Activated naive CD4-positive, alpha-beta T cell treated with anti-CD3 and anti-CD28 coated beads, Interleukin-2, amount 50 U/mL, for 24 hours (primary cell): Measurements from ENCODE around the gene PTTG1IP.
"Not testable (repeated sequence)": the region's sequence is repeated elsewhere in the genome, so short reads cannot be mapped to it uniquely, and the experiment has no call there.

ENCODE experiments used
- H3K27ac Mint-ChIP-seq: one replicate; pipeline ENCODE4 v1.8.0; 2021; ENCODE audit warnings: mild to moderate bottlenecking, mixed read lengths
- H3K27me3 Mint-ChIP-seq: one replicate; pipeline ENCODE4 v1.8.0; 2021; ENCODE audit warnings: mixed read lengths
- H3K36me3 Mint-ChIP-seq: one replicate; pipeline ENCODE4 v1.8.0; 2021; ENCODE audit warnings: mixed read lengths
- H3K4me1 Mint-ChIP-seq: one replicate; pipeline ENCODE4 v1.8.0; 2021; ENCODE audit warnings: mixed read lengths
- H3K4me3 Mint-ChIP-seq: one replicate; pipeline ENCODE4 v1.8.0; 2021; ENCODE audit warnings: mild to moderate bottlenecking, mixed read lengths
- H3K9me3 Mint-ChIP-seq: one replicate; pipeline ENCODE4 v1.8.0; 2021; ENCODE audit warnings: mixed read lengths

PTTG1IP gene, protein sequence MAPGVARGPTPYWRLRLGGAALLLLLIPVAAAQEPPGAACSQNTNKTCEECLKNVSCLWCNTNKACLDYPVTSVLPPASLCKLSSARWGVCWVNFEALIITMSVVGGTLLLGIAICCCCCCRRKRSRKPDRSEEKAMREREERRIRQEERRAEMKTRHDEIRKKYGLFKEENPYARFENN

DNA sequence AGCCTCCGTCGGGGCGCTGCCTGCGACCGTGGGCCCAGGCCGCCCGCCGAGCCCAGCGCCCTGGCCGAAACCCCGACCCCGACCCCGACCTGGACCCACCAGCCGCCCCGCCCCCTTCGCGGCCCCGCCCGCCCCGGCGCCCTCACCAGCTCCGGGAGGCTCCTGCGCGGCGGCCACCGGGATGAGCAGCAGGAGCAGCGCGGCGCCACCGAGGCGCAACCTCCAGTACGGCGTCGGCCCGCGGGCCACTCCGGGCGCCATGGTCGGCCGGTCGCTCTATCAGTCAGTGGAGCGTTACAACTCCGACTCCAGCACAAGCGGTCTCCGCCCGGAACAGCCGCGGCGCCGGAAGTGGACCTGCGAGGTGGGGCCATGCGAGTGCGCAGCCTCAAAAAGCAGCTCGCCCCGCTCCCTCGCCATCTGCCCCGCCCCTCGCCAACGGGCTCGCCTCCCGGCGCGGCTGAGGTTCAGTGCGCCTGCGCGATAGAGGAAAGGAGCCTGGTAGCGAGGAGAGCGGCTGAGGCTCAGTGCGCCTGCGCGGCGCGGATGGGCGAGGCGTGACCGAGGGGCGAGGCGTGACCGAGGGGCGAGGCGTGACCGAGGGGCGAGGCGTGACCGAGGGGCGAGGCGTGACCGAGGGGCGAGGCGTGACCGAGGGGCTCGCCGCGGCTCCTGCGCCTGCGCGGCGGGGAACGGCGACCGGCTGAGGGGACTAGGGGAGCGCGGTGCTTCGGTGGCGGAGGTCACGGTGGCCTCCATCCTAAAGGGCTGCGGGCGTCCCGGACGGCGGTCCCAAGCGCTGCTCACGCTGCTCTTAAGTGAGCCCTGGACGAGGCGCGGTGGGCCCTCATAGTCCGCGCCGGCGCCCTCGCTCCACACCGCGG is at the start of gene PTTG1IP:
TSS of gene PTTG1IP (minus strand) at position 335 of the 884 bp plus-strand sequence. CDS start at position 261, 74 bp downstream.
- H3K36me3 Mint-ChIP-seq = no peaks in the 10 kb centered on the region
- no peaks in the 10 kb centered on the region for H3K9me3 Mint-ChIP-seq
- no peaks in the 10 kb centered on the region for H3K27me3 Mint-ChIP-seq
- peak within 1 kb of the TSS; percentile 93 for H3K4me3 Mint-ChIP-seq
- peak within 1 kb of the TSS; percentile 81 for H3K27ac Mint-ChIP-seq
- peaks cover 55% of the 10 kb centered on the region for H3K4me1 Mint-ChIP-seq

DNA sequence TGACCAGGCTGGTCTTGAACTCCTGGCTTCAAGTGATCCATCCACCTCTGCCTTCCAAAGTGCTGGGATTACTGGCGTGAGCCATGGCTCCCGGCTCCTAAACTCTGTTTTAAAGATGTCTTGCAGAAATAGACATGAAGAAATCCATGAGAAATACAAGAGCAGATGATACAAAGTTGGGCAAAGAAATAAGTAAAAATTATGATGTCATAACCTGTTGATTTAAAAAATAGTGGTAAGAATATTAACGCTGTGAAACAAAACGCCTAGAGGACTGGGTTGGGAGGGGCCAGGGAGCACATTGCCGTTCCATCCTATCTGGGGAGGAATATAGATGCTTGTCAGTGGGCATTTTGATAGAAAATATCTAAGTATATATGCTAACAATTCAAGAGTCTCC is 48.4 kb upstream of the PTTG1IP start:
- Mint-ChIP-seq H3K36me3 (peaks cover 5% of the 10 kb centered on the region), H3K4me3 (peak overlapping the region; percentile 98), H3K27me3 (no peaks in the 10 kb centered on the region), H3K4me1 (peaks cover 77% of the 10 kb centered on the region), H3K9me3 (no peaks in the 10 kb centered on the region), H3K27ac (peak overlapping the region; percentile 93)

DNA sequence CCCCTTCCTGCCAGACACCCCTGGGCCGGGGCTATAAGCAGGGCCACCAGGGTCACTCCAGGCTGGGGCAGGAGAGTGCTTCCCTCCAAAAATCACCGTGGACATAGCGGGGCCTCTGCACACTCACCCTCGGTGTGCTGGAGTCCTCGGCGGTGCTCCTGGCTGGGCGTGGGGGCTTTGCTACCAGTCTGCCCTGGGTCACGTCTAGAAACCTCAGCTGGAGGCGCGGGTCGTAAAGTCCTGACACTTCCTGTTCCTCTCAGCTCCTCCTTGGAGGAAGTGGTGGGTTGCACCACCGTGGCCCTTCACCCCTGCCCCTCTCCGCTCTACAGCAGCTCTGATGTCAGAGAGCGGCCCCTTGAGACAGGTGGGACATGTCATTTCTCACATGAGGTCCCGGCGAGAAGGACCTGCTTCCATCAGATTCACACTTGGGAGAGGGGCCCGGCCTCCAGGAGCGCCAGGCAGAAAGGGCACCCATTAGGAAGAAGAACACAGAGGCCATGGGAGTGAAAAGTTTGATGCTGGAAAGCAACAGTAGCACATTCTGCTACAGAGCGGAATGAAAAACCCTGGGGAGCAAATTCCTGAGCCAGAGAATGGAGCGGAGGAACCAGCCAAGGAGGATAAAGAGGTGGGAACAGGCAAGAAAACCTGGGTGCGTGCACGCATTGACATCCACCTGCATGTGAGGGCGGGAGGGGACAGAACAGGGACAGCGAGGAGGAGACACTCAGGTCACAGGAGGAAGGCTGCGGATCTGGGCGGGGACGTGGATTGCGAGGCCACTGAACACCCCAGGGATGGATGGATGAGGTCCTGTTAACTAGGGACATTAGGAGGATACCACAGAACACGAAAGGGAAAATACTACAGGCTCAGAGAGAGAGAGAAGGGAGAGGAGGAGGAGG is 47.5 kb upstream of the PTTG1IP start, which contains the start of gene ITGB2:
TSS of gene ITGB2 (minus strand) at position 206 of the 911 bp plus-strand sequence. CDS start 10,117 bp downstream, outside the sequence.
- Mint-ChIP-seq H3K4me3 (peak within 1 kb of the TSS; percentile 98), H3K4me1 (peaks cover 77% of the 10 kb centered on the region), H3K9me3 (no peaks in the 10 kb centered on the region), H3K36me3 (peaks cover 6% of the 10 kb centered on the region), H3K27me3 (no peaks in the 10 kb centered on the region), H3K27ac (peak within 1 kb of the TSS; percentile 99)

DNA sequence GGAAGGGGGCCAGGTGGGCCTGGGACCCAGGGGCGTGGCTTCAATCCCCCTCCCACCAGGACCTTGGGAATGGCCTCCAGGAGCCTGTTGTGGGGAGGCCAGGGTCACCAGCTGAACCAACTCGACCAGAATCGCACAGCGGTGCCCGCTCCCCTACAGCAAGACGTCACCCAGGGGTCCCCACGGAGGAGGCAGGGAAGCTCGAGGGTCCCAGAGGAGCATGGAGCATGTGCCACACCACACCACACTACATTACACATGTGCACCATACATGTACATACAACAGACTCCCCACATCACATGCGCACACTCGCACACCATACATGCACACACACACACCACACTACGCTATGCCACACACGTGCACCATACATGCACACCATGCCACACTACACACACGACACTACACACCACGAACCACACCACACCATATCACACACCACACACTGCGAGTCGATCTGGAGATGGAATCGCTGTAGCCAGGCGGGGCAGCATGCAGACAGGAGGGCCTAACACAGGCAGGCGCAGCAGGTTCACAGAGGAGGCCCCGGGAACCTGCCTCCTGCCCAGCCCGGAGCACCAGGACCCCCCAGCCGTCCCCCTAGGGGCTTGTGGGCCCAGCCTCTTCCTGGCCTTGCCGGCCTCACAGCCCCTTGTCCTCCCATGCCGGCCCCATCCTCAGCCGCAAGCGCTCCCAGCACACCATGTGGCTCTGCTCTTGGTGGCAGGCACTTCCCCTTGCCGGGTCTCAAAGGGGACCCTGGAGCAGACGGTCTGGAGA is 46.6 kb upstream of the PTTG1IP start:
- Mint-ChIP-seq H3K36me3 (peaks cover 6% of the 10 kb centered on the region), H3K27ac (peak overlapping the region; percentile 99), H3K27me3 (no peaks in the 10 kb centered on the region), H3K4me3 (peak overlapping the region; percentile 98), H3K9me3 (no peaks in the 10 kb centered on the region), H3K4me1 (peaks cover 77% of the 10 kb centered on the region)

DNA sequence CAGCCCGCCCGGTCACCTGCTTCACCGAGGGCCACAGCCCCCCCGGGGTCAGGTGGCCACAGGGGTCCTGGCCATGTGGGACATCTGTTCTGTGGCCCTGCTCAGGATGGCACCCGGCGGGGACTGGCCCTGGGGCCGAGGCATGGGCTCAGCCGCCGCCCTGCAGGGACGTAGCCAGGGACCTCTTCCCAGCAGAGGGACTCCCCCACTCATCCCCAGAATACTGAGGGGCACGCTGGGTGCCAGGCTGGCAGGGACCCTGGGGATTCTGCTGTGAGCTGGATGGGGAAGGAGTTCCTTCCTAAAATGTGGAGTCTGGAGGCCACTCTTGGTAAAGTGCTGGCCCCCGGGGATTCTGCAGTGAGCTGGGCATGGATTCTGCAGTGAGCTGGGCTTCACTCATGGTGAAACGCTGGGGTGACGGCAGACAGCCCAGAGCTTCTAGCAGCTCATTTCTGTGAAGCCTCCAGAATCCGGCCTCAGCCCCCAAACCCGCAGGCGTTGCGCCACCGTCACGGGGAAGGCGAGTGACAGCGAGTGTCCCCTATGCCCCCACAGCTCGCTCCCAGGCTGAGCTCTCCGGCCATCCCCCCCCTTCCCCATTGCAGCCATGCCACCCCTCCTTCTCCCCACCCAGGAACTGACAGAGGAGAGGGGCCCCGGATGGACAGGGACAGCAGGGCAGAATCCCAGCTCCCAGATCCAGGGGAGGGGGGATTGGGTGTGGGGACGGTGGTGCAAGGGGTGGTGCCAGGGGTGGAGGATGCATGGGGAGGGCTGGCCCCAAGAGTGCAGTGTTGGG is 45.8 kb upstream of the PTTG1IP start:
- H3K4me1 Mint-ChIP-seq = peaks cover 77% of the 10 kb centered on the region
- H3K9me3 Mint-ChIP-seq = no peaks in the 10 kb centered on the region
- H3K27me3 Mint-ChIP-seq = no peaks in the 10 kb centered on the region
- H3K4me3 Mint-ChIP-seq = peak overlapping the region; percentile 98
- peak overlapping the region; percentile 10 for H3K27ac Mint-ChIP-seq
- H3K36me3 Mint-ChIP-seq = peaks cover 6% of the 10 kb centered on the region

DNA sequence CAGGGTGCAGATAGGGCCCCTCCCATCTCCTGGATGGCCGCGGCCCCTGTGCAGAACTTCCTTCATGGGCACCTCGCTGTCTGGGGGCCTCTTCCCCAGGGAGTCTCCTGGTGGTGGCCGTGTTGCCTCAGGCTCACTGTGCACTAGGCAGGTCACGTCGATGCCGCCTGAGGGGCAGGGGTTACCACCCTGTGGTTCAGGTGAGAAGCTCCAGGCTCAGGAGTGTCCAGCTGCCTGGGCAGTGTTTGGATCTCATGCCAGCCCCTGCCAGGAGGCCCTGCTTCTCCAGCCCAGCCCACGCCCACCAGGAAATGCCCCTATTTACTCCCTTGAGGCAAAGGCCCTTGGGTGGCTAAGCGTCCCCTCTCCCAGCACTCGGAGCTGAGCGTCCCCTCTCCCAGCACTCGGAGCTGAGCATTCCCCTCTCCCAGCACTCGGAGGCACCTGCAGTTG is 45.1 kb upstream of the PTTG1IP start:
- Mint-ChIP-seq H3K4me3 (peak overlapping the region; percentile 98), H3K36me3 (peaks cover 6% of the 10 kb centered on the region), H3K27me3 (no peaks in the 10 kb centered on the region), H3K9me3 (no peaks in the 10 kb centered on the region), H3K27ac (peak overlapping the region; percentile 88), H3K4me1 (peaks cover 75% of the 10 kb centered on the region)

DNA sequence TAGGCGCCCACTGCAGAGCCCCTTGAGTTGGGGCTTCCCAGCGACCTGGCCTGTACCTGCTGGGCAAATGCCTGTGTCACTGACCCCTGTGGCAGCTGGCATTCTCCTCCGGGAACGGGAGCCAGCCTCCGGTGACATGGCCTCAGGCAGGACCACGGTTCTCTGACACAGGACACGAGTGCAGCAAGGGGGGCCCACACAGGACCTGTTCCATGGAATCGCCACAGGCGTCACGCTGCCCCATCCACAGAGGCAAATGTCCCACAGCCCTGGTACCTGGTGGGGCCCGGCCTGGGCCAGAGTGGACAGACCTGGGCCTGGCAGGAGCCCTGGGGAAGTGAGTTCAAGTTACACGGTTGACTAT is 44.6 kb upstream of the PTTG1IP start:
- H3K27ac Mint-ChIP-seq = no peak overlapping the region
- H3K36me3 Mint-ChIP-seq = peaks cover 6% of the 10 kb centered on the region
- H3K27me3 Mint-ChIP-seq = no peaks in the 10 kb centered on the region
- H3K9me3 Mint-ChIP-seq = no peaks in the 10 kb centered on the region
- H3K4me1 Mint-ChIP-seq = peaks cover 74% of the 10 kb centered on the region
- H3K4me3 Mint-ChIP-seq = peak overlapping the region; percentile 98

DNA sequence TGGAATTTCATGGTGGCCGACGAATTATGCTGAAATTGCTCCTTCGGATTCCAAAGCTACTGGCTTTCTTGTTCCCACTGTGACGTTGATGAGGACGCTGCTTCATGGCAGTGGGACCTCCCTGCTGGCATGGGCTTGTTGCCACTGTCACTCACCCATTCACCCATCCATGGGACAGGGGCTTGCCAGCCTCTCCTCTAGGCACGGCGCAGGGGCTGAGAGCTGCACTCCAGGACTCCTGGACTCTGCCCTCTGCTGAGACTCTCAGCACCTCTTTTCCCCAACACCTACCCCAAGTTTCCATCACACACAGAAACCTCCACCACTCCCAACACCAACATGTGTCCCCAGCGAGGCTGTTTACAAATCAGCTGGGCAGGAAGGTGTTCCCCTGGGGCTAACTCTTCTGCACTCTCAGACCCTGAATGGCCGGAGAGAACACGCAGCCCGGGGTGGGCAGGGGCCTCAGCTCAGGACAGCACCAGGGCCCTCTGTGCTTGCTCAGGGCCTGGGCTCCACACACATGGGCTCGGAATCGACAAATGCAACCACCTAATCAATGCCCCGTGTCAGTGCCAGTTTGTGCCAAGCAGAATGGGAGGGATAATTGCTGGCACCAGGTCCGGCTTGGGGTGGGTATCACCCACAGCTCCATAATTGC is 44.1 kb upstream of the PTTG1IP start:
- no peaks in the 10 kb centered on the region for H3K9me3 Mint-ChIP-seq
- peaks cover 70% of the 10 kb centered on the region for H3K4me1 Mint-ChIP-seq
- peaks cover 6% of the 10 kb centered on the region for H3K36me3 Mint-ChIP-seq
- peak overlapping the region; percentile 59 for H3K27ac Mint-ChIP-seq
- no peaks in the 10 kb centered on the region for H3K27me3 Mint-ChIP-seq
- H3K4me3 Mint-ChIP-seq = peak overlapping the region; percentile 98

DNA sequence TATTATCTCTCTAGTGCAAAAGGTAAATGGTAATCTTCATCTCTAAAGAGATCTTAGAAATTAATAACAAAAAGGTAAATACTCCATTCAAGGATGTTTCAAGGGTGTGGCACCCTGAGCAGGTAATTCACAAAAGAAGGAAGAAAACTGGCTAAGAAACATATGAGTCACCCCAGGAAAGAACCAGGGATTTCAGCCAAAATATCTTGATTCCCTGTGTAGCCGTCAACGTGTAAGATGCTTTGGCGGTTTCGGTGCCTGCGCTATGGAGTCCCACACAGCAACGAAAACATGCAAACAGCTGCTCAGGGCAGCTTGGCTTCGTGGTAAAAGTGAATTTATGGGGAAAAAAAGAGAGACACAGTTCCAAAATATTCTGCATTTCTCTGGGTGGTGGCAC is 43.5 kb upstream of the PTTG1IP start:
- H3K27me3 Mint-ChIP-seq = no peaks in the 10 kb centered on the region
- peak overlapping the region; percentile 84 for H3K27ac Mint-ChIP-seq
- no peaks in the 10 kb centered on the region for H3K9me3 Mint-ChIP-seq
- H3K4me3 Mint-ChIP-seq = peak overlapping the region; percentile 98
- H3K36me3 Mint-ChIP-seq = peaks cover 6% of the 10 kb centered on the region
- peaks cover 71% of the 10 kb centered on the region for H3K4me1 Mint-ChIP-seq

DNA sequence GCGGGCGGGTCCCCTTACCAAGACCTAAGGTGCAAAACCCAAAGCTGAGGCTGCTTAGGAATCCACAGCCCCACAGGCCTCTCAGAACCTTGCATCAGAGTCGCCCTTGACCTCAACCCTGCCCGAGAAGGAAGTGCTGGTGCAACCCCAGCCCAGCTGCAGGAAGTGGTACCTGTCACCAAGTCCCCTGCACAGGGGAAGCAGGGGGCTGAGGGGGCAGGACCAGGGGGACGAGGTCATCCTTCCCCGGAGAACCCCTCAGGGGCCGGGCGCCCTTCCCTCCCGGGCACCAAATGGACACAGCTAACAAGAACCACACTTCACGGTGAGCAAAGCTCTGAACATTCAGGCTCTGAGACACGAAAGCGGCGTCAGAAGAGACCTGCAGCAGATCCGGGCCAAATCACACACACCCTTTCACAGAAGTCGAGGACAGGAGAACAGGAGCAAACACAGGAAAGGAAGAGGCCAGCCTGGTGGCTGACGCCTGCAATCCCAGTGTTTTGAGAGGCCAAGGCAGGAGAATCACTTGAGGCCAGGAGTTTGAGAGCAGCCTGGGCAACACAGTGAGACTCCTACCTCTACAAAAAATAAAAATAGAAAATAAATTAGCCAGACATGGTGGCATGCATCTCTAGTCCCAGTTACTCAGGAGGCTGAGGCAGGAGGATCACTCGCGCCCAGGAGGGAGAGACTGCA is 40.8 kb upstream of the PTTG1IP start:
- Mint-ChIP-seq H3K27me3 (no peaks in the 10 kb centered on the region), H3K4me3 (peak overlapping the region; percentile 81), H3K27ac (peak overlapping the region; percentile 77), H3K36me3 (peaks cover 4% of the 10 kb centered on the region), H3K4me1 (peaks cover 84% of the 10 kb centered on the region), H3K9me3 (no peaks in the 10 kb centered on the region)

DNA sequence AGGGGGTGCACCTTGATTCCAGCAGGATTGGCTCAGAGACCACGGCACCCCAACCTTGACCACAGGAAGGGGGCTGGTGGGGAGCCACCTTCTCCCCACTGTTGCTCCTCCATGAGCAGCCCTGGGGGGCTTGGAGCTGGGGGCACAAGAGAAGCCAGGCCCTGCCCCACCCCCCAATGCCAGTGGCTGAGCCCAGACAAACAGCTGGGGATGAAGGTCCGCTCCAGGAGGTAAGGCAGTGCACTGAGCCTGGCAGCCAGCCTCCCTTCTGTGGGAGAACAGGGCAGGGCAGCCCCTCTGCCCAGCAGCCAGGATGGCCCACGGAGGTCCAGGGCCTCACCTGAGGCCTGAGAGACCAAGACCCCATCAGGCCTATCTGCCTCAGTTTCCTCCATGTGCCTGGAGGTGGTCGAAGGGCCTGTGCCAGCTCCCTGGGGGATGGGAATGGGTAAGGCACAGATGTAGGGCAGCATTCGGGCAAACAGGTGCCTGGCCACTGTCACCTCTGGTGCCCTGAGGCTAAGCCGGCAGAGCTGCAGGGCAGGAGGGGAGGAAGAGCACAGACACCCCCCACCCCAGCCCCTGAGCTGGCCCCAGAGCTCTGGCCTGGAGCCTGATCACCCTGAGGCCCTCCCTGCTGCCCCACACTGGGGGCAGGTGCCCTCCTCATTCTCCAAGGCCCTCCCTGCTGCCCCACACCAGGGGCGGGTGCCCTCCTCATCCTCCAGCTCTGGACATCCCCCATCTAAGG is 40.1 kb upstream of the PTTG1IP start:
- Mint-ChIP-seq H3K4me1 (peaks cover 88% of the 10 kb centered on the region), H3K4me3 (peak overlapping the region; percentile 81), H3K27ac (peak overlapping the region; percentile 86), H3K36me3 (peaks cover 4% of the 10 kb centered on the region), H3K9me3 (no peaks in the 10 kb centered on the region), H3K27me3 (no peaks in the 10 kb centered on the region)

DNA sequence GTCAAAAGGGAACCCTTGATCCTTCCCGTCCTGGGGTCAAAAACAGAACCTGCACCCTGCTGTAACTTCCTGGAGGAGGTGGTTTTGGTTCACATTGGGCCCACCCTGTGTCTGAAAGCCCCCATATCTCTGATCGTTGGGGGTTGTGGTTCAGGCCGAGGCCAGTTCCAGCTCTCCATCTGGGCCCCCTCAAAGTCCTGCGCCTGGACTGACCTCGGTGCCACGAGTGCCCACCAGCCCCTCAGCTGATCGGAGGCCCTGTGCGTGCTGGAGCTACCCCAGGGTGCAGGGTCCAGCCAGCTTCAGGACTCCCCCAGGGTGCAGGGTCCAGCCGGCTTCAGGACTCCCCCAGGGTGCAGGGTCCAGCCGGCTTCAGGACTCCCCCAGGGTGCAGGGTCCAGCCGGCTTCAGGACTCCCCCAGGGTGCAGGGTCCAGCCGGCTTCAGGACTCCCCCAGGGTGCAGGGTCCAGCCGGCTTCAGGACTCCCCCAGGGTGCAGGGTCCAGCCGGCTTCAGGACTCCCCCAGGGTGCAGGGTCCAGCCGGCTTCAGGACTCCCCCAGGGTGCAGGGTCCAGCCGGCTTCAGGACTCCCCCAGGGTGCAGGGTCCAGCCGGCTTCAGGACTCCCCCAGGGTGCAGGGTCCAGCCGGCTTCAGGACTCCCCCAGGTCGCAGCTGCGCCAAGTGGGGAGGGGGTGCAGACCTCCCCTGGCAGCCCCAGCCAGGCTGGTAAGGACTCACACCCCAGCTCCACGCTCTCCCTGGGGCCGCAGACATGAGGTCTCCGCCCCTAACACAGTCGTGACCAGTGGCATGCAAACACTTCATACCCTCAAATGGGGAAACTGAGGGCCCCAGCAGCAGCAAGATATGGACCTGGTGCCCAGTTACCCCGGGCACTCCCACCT is 39.3 kb upstream of the PTTG1IP start:
- H3K27me3 Mint-ChIP-seq = not testable (repeated sequence)
- peak overlapping the region; percentile 64 for H3K4me3 Mint-ChIP-seq
- peaks cover 86% of the 10 kb centered on the region for H3K4me1 Mint-ChIP-seq

More for the DNA sequence above, 39.3 kb upstream of the PTTG1IP start:
- peak overlapping the region; percentile 88 for H3K27ac Mint-ChIP-seq
- H3K36me3 Mint-ChIP-seq, H3K9me3 Mint-ChIP-seq: not testable (repeated sequence)
